DOHH2 (cell line): ENCODE results near the gene VKORC1.

Experiments used
- CTCF ChIP-seq: fragments of 200-600 bp; sonication (generic); IDR thresholded peaks from one replicate; pipeline ENCODE4 v1.5.1; 2014; ENCODE audit warnings: antibody characterized with exemption, mild to moderate bottlenecking, low read depth, low read length; ENCODE audit not compliant: poor library complexity, severe bottlenecking
- EZH2phosphoT487 ChIP-seq: fragments of 200-600 bp; sonication (generic); IDR thresholded peaks from 2 replicates; pipeline ENCODE4 v1.6.1; 2017; ENCODE audit warnings: borderline replicate concordance, mild to moderate bottlenecking, antibody characterized with exemption, low read length, moderate library complexity, mixed read lengths

GRCh38 chr16:31134091-31134571 is 39.5 kb upstream of the VKORC1 start:
- TF ChIP-seq CTCF (no peak), EZH2phosphoT487 (no peak)
